Brain pericyte (primary cell): ENCODE results near the gene TMEM171.

ENCODE experiments used
- DNase-seq: peaks from one replicate; pipeline ENCODE4 v3.0.0-alpha.2; 2012; ENCODE audit warnings: low read depth, low spot score

The TMEM171 gene, protein sequence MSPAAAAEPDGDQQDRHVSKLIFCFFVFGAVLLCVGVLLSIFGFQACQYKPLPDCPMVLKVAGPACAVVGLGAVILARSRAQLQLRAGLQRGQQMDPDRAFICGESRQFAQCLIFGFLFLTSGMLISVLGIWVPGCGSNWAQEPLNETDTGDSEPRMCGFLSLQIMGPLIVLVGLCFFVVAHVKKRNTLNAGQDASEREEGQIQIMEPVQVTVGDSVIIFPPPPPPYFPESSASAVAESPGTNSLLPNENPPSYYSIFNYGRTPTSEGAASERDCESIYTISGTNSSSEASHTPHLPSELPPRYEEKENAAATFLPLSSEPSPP

DNA sequence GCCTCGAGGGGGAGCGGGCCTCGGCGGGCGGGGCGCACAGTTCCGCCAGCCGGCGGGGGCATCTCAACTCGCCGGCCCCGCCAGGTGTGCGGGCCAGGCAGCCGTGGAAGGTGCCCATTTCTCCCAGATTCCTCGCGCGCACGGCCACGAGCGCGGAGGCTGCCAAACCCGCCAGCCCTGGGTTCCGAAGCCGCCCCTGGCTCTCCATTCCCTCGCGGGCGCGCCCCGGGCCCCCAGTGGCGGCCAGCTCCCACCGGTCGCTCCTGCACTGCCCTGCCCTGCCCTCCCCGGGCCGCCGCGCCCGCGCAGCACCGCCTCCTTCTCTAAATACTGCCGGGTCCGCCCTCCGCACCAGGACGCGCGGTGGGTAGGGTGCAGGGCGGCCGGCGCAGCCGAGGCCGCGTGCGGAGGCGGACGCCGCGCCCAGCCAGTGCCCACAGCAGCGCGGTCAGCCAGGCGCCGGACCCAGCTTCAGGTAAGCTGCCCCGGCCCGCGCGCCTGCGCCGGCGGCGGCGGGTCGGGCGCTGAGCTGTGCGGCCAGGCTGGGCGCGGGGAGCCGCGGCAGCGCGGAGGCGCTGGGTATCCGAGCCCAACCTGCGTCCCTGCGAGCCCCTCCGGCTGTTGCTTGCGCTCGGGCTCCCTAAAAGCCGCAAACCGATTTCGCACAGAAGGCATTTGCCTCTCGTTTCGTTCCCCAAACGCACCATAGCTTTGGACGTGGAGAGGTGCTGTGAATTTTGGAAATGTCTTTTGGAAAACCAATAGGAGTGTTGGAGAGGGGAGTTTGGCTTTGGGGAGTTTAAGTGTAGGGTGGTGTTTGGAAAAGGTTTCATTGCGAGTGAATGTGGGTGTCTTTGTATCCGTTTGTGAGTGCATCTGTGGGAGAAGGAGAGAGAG, at the start of gene TMEM171:
Gene TMEM171, plus strand, starts transcription at position 354 of the 897 bp plus-strand sequence. CDS start 2,799 bp downstream, outside the sequence.
- no peak for DNase-seq

DNA sequence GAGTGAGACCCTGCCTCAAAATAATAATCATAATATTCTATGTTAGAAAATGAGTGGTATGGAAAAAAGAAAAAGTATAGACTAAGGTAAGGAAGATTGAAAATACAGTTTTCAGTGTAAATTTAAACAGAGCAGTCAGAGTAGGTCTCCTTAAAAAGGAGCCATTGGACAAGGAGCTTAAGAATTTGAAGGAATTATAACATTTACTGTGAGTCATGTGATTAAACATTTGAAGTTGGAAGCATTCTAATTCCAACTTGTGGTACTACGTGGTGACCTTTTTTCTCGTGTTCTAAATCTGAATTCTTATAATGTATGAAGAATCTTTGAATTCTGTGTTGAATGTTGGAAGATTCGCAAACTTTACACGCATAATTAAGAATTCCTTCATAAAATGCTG, 39.3 kb upstream of the TMEM171 start:
- DNase-seq = no peak

DNA sequence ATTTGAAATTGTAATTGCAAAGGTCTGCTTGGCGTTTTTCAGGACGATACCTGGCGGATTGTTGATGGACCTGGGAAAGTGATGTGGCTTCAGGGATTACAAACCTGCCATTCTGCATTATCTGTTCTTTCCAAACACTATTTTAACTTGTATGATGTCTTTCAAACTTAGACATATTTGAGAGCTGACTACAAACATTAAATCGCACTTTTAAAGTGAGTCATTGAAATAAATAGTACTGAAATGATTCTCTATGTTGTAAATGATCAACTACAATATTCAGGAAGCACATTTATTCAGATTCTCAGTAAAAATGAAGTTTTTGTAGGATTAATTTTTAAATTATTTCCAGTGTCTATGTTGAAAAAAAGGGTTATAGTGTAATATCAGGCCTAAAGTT, 32.3 kb upstream of the TMEM171 start:
- no peak for DNase-seq

DNA sequence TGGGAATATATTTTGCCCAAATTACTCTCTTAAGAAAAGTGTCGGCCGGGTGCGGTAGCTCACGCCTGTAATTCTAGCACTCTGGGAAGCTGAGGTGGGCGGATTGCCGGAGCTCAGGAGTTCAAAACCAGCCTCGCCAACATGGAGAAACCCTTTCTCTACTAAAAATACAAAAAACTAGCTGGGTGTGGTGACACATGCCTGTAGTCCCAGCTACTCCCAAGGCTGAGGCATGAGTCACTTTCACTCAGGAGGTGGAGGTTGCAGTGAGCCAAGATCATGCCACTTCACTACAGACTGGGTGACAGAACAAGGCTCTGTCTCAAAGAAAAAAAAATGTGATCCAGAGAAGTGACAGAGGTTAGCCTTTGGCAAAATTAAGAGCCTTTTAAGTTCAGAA, 26.4 kb upstream of the TMEM171 start:
- DNase-seq = no peak

DNA sequence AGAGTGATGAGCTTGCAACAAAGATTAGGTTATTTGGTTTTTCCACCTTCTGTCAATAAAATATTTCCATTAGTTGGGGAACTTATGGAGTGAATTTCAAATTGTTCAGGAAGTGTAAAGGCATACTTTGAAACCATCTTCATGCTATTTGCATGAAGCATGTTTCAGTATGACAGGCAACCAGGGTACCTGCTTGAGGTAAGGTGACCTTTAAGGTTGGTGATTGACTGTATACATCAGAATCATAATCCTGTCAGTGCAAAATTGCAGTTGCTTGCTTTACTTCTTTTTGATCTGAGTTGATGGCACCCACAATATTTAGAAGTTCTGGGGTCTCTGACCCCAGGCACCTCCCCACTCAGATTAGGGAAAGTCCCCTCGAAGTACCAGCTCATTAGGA, 26.0 kb upstream of the TMEM171 start:
- DNase-seq = no peak

- DNase-seq = no peak
These were observed 24.7 kb upstream of the TMEM171 start for GRCh38 chr5:73095564-73096238.

GRCh38 chr5:73096239-73096575, 24.2 kb upstream of the TMEM171 start:
- DNase-seq = no peak

- DNase-seq = no peak
These were observed 22.6 kb upstream of the TMEM171 start for GRCh38 chr5:73097740-73098139.

- DNase-seq = no peak
These were observed 20.3 kb upstream of the TMEM171 start for GRCh38 chr5:73100109-73100508.

GRCh38 chr5:73103870-73104299, 16.5 kb upstream of the TMEM171 start:
- no peak for DNase-seq

- no peak for DNase-seq
These were observed 16.0 kb upstream of the TMEM171 start for GRCh38 chr5:73104326-73104725.

DNA sequence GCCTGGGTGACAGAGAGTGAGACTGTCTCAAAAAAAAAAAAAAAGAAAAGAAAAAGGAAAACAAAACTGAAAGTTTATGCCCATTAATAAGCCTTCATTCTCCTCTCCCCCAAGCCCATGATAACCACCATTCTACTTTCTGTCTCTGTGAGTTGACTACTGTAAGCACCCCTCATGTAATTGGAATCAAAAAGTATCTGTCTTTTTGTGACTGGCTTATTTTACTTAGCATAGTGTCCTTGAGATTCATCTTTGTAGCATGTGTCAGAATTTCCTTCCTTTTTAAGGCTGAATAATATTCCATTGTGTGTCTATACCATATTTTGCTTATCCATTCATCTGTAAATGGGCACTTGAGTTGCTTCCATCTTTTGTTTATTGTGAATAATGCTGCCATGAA, 14.0 kb upstream of the TMEM171 start:
- no peak for DNase-seq

- DNase-seq = no peak
These were observed 10.2 kb upstream of the TMEM171 start for GRCh38 chr5:73110190-73110589.

- no peak for DNase-seq
These were observed 8.8 kb upstream of the TMEM171 start for GRCh38 chr5:73111536-73111935.

- no peak for DNase-seq
These were observed 8.0 kb upstream of the TMEM171 start for GRCh38 chr5:73112359-73112758.

GRCh38 chr5:73114044-73114688, 6.2 kb upstream of the TMEM171 start:
- no peak for DNase-seq

DNA sequence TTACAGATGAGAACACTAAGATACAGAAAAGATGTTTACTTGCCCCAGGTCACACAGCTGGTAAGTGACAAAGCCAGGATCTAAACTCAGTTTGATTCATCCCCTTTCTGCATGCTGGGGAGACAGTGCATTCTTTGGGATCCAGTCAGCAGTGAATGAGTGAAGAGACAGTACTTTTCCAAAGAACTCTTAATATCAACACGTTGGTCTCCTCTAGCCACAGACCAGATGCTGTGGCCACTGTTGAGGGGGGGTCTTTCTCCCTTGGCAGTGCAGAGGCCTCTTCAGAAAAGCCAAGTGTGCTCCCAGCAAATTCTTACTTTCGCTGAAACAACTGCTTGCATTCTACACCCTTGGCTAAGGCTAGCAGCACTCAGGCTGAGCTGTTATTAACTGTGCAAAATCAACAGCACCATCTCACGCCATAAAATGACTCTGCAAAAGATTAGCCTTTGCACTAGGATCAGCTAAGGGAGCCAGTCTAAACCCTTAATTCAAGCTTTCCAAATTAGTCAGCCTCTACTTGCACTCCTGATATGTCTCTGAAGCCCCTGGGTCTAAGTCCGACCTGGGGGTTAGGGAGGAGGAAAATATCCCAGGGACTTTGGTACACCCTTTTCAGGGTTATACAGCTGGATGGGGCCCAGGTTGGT, 4.8 kb upstream of the TMEM171 start:
- peak; percentile 78 for DNase-seq

GRCh38 chr5:73116506-73116905, 3.9 kb upstream of the TMEM171 start:
- no peak for DNase-seq

GRCh38 chr5:73117088-73117740, 3.2 kb upstream of the TMEM171 start:
- no peak for DNase-seq

GRCh38 chr5:73118391-73118973, 1.9 kb upstream of the TMEM171 start:
- no peak for DNase-seq
